HL-60 (cell line): Measurements from ENCODE around the gene OR5P2.

Experiments
- POLR2AphosphoS5 ChIP-seq: IDR thresholded peaks from 2 replicates; pipeline ENCODE4 v1.6.1; 2012; ENCODE audit warnings: low read depth
- TF ChIP-seq, protein P1 (sequence below): IDR thresholded peaks from one replicate; pipeline ENCODE4 v1.5.1; 2011; ENCODE audit warnings: low read length, control low read depth, inconsistent platforms; ENCODE audit not compliant: insufficient read depth

DNA sequence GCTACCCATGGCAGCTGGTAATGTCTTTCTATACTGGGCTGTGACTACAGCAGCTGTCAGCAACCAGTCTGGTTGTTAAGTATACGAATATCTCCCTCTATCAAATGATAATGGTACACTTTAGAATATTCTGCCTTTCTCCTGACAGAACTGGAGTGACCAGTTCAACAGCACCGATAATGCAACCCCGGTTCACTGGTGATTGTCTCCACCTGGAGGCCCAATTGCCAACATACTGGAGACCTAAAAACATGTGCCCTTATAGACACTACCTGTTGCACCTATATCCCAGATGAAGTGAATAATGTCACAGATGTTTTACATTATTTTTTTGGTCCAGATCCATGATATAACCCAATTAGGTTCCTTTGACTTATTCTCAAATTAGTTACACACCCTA, 21.1 kb downstream of the OR5P2 start:
- TF ChIP-seq, protein P1, sequence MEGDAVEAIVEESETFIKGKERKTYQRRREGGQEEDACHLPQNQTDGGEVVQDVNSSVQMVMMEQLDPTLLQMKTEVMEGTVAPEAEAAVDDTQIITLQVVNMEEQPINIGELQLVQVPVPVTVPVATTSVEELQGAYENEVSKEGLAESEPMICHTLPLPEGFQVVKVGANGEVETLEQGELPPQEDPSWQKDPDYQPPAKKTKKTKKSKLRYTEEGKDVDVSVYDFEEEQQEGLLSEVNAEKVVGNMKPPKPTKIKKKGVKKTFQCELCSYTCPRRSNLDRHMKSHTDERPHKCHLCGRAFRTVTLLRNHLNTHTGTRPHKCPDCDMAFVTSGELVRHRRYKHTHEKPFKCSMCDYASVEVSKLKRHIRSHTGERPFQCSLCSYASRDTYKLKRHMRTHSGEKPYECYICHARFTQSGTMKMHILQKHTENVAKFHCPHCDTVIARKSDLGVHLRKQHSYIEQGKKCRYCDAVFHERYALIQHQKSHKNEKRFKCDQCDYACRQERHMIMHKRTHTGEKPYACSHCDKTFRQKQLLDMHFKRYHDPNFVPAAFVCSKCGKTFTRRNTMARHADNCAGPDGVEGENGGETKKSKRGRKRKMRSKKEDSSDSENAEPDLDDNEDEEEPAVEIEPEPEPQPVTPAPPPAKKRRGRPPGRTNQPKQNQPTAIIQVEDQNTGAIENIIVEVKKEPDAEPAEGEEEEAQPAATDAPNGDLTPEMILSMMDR, result no peak
- no peak for TF ChIP-seq POLR2AphosphoS5
